C4-2B (cell line): ENCODE data around the gene CTCFL.

Experiments used
- H3K27ac ChIP-seq: fragments of 450-650 bp; 2 replicates; pipeline ENCODE4 v1.5.1; 2017
- ZFX ChIP-seq: fragments of 450-650 bp; IDR thresholded peaks from 2 replicates; pipeline ENCODE4 v1.6.1; 2017
- TF ChIP-seq, protein P1 (sequence below): fragments of 450-650 bp; conservative IDR thresholded peaks from 2 replicates; pipeline ENCODE4 v1.5.1; 2017; ENCODE audit warnings: mild to moderate bottlenecking

The CTCFL gene

DNA sequence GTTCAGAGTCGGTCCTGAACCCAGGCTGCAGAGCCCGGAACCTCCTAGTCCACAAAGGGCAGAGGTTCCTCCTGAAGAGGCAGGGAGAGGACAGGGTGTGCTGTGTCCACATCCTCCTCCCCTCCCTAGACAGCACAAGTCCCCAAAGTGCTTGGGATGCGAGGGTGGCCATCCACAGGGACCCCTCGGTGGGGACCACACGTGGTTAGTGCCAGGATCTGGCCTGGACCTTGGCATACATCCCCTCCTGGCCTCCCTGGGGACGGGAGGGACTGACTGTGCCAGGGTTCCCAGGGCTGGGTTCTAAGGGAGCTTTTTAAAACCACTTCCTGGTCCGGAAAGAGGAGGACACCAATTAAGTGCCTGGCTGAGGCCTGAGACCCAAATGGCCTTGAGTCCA lies 63.2 kb downstream of the CTCFL start:
- no peak overlapping the region for H3K27ac ChIP-seq

DNA sequence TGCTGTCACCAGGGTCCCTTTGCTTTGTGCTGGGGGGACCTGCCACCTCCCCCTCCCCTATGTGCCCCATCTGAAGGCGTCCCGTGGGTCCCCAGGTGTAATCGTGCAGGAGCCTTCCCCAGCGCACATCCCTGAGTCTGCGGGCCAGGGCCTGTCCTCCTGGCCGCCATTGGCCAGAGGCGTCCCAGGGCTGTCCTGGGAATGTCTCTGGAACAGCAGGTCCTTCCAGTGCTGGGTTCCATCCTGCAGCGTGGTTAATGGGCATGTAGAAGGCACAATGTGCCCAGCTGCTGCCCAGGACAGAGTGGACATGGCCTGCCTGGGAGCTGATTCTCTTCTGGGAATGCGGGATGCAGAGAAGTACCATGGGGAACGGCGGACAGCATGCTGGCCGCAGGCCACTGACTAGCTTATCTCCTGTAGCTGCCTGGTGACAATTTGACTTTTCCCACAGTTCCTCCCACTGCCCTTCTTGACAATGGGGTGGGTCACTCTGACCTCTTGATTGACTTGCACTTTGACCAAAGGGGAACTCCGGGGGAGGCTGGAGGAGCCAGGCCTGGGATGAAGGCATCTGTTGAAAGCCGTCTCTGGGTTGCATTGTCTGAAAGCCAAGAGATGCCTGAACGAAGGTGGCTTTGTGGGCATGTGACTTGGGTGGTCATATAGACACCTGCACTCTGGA lies 64.0 kb downstream of the CTCFL start:
- H3K27ac ChIP-seq = no peak overlapping the region
- TF ChIP-seq, protein P1, sequence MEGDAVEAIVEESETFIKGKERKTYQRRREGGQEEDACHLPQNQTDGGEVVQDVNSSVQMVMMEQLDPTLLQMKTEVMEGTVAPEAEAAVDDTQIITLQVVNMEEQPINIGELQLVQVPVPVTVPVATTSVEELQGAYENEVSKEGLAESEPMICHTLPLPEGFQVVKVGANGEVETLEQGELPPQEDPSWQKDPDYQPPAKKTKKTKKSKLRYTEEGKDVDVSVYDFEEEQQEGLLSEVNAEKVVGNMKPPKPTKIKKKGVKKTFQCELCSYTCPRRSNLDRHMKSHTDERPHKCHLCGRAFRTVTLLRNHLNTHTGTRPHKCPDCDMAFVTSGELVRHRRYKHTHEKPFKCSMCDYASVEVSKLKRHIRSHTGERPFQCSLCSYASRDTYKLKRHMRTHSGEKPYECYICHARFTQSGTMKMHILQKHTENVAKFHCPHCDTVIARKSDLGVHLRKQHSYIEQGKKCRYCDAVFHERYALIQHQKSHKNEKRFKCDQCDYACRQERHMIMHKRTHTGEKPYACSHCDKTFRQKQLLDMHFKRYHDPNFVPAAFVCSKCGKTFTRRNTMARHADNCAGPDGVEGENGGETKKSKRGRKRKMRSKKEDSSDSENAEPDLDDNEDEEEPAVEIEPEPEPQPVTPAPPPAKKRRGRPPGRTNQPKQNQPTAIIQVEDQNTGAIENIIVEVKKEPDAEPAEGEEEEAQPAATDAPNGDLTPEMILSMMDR = no peak
- TF ChIP-seq ZFX = no peak

More for the DNA sequence above, 63.2 kb downstream of the CTCFL start:
- TF ChIP-seq ZFX = no peak
- TF ChIP-seq, protein P1 = no peak

DNA sequence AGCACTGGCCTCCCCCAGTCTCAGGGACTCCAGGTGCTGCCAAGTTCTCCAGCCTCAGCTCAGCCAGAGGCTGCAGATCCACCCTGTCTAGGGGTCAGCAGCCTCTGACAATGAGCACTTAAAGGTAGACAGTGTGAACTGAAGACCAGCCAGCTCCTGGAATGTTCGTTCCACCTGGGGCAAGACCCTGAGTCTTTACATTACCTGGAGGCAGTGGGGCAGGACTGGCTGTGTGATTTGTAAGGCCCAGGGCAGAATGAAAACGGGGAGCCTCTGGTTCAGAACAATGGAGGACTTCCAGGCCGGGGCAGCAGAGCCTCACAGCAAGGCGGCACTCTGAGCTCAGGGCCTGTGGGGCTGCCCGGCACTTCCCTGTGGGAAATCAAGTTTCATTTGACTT lies 65.0 kb downstream of the CTCFL start:
- no peak overlapping the region for H3K27ac ChIP-seq
- TF ChIP-seq, protein P1 = no peak
- TF ChIP-seq ZFX = no peak

DNA sequence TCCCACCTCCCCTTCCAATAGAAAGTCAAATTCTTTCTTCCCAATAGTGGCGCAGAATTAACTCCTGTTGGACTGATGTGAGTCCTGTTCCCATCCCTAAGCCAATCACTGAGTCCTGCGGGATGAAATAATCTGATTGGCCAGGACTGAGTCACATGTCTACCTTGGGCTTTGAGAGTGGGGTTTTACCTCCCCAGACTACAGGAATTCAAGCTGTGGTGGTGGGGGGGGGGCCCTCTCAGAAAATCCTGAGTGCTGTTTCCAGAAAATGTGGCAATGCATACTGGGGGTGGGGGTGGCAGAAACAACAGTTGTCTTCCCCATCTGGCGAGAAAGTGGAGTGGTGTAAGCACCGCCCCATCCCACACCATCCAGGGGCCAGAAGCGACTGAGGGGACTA lies 65.7 kb downstream of the CTCFL start:
- no peak overlapping the region; the same call in 1 of the 2 replicates for H3K27ac ChIP-seq
- TF ChIP-seq, protein P1 = no peak
- no peak for TF ChIP-seq ZFX

DNA sequence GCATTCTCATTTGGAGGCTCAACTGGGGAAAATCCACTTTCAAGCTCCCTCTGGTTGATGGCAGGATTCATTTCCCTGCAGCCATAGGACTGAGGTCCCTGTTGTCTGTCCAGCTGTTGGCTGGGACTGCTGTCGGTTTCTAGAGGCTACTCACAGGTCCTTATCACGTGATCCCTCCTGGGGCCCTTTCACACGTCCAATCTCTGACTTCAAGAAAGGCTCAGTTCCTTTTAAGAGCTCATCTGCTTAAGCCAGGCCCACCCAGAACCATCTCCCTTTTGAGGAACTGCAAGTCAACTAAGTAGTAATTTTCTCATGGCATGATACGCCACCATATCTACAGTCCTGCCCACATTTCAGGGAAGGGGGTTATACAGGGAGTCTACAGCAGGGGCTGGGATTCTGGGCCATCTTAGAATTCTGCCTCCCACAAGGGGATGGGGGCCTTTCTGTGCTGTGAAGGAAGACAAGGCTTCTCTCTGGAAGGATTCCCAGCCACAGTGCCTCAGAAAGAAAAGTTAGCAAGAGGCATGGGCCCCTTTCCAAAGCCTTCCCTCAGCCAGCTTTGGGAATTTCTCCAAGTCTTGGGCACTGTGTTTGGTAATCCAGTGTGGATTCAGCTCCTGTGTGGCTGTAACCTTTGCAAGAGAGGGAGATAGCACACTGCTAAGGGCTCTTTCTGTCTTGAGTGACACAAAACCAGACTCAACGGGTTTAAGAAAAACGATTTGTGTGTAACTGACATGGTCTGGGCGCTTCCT lies 66.4 kb downstream of the CTCFL start:
- TF ChIP-seq, protein P1 = no peak
- no peak for TF ChIP-seq ZFX
- no peak overlapping the region; the same call in 1 of the 2 replicates for H3K27ac ChIP-seq

DNA sequence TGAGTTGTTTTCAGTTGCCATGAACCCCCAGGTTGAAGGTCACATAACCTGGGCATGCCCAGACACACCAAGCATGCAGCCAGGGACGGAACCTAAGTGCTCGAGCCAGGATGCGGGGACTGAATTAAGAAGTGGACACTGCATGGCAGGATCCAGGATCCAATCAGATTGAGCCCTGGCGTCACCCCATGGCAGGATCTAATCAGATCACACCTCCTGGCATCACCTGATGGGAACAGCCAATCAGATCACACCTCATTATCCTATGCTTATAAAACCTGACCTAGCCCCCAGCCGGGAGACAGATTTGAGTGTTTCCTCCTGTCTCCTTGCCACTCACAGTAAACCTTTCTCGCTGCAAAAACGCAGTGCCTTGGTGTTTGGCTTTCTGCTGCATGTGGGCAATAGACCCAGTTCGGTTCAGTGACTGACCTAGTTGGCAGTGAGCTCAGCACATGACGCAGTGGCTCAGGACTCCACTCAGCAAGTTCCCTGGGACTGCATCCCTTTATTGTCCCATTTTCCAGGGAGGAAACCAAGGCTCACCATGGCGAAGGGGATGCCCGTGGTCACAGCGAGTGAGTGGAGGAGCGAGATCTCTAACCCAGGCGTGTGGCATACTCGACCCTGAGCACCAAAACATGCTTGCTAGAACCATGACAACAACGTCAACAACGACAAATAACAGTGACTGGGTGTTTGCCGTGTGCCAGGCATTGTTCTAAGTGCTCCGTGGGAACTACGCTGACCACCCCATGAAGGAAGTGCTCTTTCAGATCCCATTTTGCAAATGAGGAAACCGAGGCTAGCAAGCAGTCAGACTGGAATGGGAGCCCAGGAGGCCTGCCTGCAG lies 67.5 kb downstream of the CTCFL start:
- TF ChIP-seq ZFX = no peak
- TF ChIP-seq, protein P1 = no peak
- H3K27ac ChIP-seq = no peak overlapping the region

DNA sequence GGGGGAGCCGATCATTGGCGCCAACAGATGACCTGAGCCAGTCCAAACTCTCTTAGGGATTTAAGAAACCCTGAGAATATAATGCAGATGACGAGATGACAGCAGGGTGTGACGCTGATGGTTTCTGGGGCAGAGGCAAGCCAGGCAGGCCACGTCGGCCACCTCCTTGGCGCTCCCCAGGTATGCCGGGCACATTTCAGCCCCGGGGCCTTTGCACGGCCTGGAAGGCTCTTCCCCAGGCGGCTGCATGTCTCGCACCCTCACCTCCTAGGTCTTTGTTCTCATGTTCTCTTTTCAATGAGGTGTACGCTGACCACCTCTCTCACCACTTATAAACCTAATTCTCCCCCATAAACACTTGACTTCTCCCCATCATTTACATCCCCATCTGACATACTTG lies 68.8 kb downstream of the CTCFL start:
- no peak for TF ChIP-seq ZFX
- TF ChIP-seq, protein P1 = no peak
- H3K27ac ChIP-seq = no peak overlapping the region
